Heart right ventricle (tissue), 16 donors: ENCODE results near the gene PDE7B. TPM values are rescaled to one million over a fixed set of nuclear protein-coding genes. Genes with fewer than 3 reads are reported as not detected.

Experiments
- ATAC-seq, 8 donors: fragments of 200-7000 bp; cut with Tn5 transposase; one replicate each; pipeline ENCODE4 v1.9.1; 2020; ENCODE audit warnings: mild to moderate bottlenecking in 8 of 8, moderate library complexity in 8 of 8, moderate number of reproducible peaks in 1 of 8
- DNase-seq, 2 donors: peaks; one replicate each; pipeline ENCODE4 v3.0.0-alpha.2; 2020
- H3K27ac ChIP-seq, 10 donors: fragments of 200-600 bp; sonication (generic) in 2 of 10; one replicate each; pipeline versions ENCODE4 v1.5.0 to v1.8.0; 2020 to 2022; ENCODE audit warnings: mild to moderate bottlenecking in 3 of 10
- H3K27me3 ChIP-seq, 7 donors: fragments of 200-600 bp; one replicate each; pipeline ENCODE4 v1.8.0; 2021 to 2022; ENCODE audit warnings: mild to moderate bottlenecking in 2 of 7
- H3K36me3 ChIP-seq, 9 donors: fragments of 200-600 bp; sonication (generic) in 1 of 9; one replicate each; pipeline versions ENCODE4 v1.5.0 to v1.8.0; 2020 to 2022; ENCODE audit warnings: mild to moderate bottlenecking in 2 of 9
- H3K4me1 ChIP-seq, 9 donors: fragments of 200-600 bp; sonication (generic) in 1 of 9; one replicate each; pipeline versions ENCODE4 v1.5.0 to v1.8.0; 2020 to 2022; ENCODE audit warnings: mild to moderate bottlenecking in 4 of 9
- H3K4me3 ChIP-seq, 10 donors: fragments of 200-600 bp; sonication (generic) in 2 of 10; one replicate each; pipeline versions ENCODE4 v1.5.0 to v1.8.0; 2020 to 2022; ENCODE audit warnings: mild to moderate bottlenecking in 7 of 10, moderate library complexity in 2 of 10
- H3K9me3 ChIP-seq, 11 donors: fragments of 200-600 bp in 10 of 11; sonication (generic) in 2 of 11; one replicate each; pipeline versions ENCODE4 v1.5.0 to v1.8.0; 2013 to 2022; ENCODE audit warnings: mild to moderate bottlenecking in 2 of 11, control low read depth in 1 of 11, moderate library complexity in 1 of 11
- WGBS, 2 donors: extraction: QIAGEN DNeasy Blood & Tissue Kit; methylation state at CpG; one replicate each; pipeline ENCODE4 v1.1.7; 2013; ENCODE audit warnings: inconsistent platforms in 1 of 2; 5-methylcytosine and 5-hydroxymethylcytosine counted together
- intact Hi-C, 10 donors: fragments of 100-400 bp; cut with DNase I; formaldehyde crosslinking; loops; one replicate each; pipeline versions ENCODE4 v1.11.1 to v1.14.2; 2022
- polyA plus RNA-seq, 2 donors: library from polyadenylated mRNA; stranded (reverse); fragments of 200-250 nt; gene quantifications; one replicate each; pipeline ENCODE4 v1.2.3, GENCODE V29; 2013
- total RNA-seq, 10 donors: library from RNA; stranded (reverse); fragmentation: NEBNext Ultra II Directional in 3 of 10; extraction: Animal tissue kit (Norgen Biotek cat#: 25700) in 3 of 10; gene quantifications; one replicate each; pipeline versions ENCODE4 v1.2.1 to v1.2.4, GENCODE V29; 2021 to 2023
- TF ChIP-seq, protein P1 (sequence below), 9 donors: fragments of 200-600 bp; sonication (generic) in 2 of 9; IDR thresholded peaks; one replicate each; pipeline versions ENCODE4 v1.5.0 to v1.8.0; 2021 to 2022; ENCODE audit warnings: antibody characterized with exemption in 9 of 9, mild to moderate bottlenecking in 5 of 9, moderate library complexity in 1 of 9
- donor health status: Arrhythmogenic right ventricular cardiomyopathy.
- donor health status: ischemic (EF 13 %, LVEDD 7.1; RV severe dilation, severe dysfunction).
- donor health status: healthy with polysubstance abuse.
- donor health status: DM: no; HTN: yes; CAD: no.
- donor health status: DM: no; HTN: no; CAD: no.
- donor health status: ischemic (EF 25% LVEDD 6.9; RV normal size, moderate dysfunction).
- donor health status: ischemic (EF 25% LVEDD 5.7; RV mildly dilated, moderate dysfunction).
- donor health status: healthy.
- donor health status: DM: yes; HTN: yes; CAD: no.
- donor health status: Ischemic cardiomyopathy.
- donor health status: ischemic (EF 35%, LVEDD 5.7; RV mildly dilated, moderate dysfunction).
- donor health status: nonischemic (EF 11% LVEDD 7.7; RV severe dilation, severe dysfunction).
- donor health status: DM: yes; HTN: yes; CAD: no.
- donor health status: PGD.
- donor health status: ischemic (EF 29% LVEDD 5.4; RV normal size, mild dysfunction).
- donor health status: nonischemic (EF 23%, LVEDD 6.1; RV moderate dilation, normal function).

PDE7B gene
- total and polyA plus RNA-seq, 12 donors = 3.7 to 19.6 (median 10.8) TPM

DNA sequence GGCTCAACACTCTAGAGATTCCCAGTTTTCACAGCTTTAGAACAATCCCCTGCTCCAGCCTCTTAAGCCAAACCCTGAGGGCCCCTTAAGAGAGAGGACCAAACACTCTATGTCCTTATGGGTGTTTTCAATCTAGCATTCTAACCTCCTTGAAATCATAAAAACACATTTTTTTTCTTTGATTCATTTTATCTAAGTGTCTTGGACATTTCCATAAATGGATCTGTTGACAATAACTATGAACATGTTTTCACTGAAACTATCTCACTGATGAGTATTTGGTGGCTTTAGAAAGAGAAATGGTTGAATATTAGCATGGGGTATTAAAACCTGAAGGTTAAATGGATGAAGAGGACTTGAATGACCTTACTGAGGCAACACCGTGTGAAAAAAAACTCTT, 27.6 kb upstream of the PDE7B start:
- Histone ChIP-seq H3K4me3 (no peak overlapping the region), H3K27ac (no peak overlapping the region), H3K9me3 (no peaks in the 10 kb centered on the region), H3K27me3 (peaks cover 0 to 25% (median 0%) of the 10 kb centered on the region in 7 donors), H3K36me3 (no peaks in the 10 kb centered on the region), H3K4me1 (peaks cover 0 to 2% (median 0%) of the 10 kb centered on the region in 9 donors)
- TF ChIP-seq, protein P1, sequence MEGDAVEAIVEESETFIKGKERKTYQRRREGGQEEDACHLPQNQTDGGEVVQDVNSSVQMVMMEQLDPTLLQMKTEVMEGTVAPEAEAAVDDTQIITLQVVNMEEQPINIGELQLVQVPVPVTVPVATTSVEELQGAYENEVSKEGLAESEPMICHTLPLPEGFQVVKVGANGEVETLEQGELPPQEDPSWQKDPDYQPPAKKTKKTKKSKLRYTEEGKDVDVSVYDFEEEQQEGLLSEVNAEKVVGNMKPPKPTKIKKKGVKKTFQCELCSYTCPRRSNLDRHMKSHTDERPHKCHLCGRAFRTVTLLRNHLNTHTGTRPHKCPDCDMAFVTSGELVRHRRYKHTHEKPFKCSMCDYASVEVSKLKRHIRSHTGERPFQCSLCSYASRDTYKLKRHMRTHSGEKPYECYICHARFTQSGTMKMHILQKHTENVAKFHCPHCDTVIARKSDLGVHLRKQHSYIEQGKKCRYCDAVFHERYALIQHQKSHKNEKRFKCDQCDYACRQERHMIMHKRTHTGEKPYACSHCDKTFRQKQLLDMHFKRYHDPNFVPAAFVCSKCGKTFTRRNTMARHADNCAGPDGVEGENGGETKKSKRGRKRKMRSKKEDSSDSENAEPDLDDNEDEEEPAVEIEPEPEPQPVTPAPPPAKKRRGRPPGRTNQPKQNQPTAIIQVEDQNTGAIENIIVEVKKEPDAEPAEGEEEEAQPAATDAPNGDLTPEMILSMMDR (IDR thresholded peaks at IDR 0.05) = no peak
- intact Hi-C loops = no loop called here
- ATAC-seq (no peak), DNase-seq (no peak)
- WGBS, 2 donors = 92 to 97% methylated on average over 1 of the region's 1 CpG

DNA sequence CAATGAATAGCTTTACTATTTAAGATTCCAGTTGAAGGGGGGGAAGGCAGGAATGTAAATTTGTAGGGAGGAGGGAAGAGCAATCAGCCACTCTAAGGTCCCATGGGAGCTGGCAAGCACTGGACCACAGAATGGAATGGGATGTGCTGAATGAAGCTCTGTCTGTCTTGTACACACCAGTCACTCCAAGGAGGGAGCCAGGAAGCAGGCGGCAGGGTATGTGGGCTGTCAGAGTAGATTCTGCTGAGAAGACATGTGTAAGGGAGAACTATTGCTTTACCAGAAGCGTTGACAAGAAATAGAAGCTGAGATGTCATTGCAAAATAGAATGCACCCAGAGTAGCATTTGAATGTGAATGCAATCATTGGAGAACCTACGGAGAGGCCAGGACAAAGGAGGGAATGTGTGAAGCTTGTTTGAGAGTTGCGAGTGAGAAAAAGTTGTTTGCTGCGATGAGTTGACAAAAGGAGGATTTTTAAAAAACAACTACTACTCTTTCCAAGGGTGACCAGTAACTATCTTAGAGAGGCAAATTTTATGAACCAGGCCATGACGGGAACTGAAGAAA, 25.2 kb upstream of the PDE7B start:
- TF ChIP-seq, protein P1 (IDR thresholded peaks at IDR 0.05) = no peak
- Histone ChIP-seq H3K27ac (no peak overlapping the region), H3K4me1 (no peaks in the 10 kb centered on the region), H3K27me3 (peaks cover 0 to 12% (median 0%) of the 10 kb centered on the region in 7 donors), H3K4me3 (no peak overlapping the region), H3K9me3 (no peaks in the 10 kb centered on the region), H3K36me3 (no peaks in the 10 kb centered on the region)
- intact Hi-C loops = loop anchor here in 1 of 10 donors (2.0 kb wide), 1 partner anchor 40 kb away; no protein-coding TSS in a partner anchor
- 87 to 91% methylated on average over 6 of the region's 6 CpGs for WGBS, 2 donors
- ATAC-seq (no peak), DNase-seq (no peak)

- no peak for DNase-seq
- Histone ChIP-seq H3K4me3 (no peak overlapping the region), H3K4me1 (no peaks in the 10 kb centered on the region), H3K27me3 (peaks cover 0 to 6% (median 0%) of the 10 kb centered on the region in 7 donors), H3K36me3 (no peaks in the 10 kb centered on the region), H3K27ac (no peak overlapping the region), H3K9me3 (no peaks in the 10 kb centered on the region)
- TF ChIP-seq, protein P1 (IDR thresholded peaks at IDR 0.05) = no peak
- no peak for ATAC-seq
- intact Hi-C loops = no loop called here
Measured at GRCh38 chr6:135828021-135828420, 23.5 kb upstream of the PDE7B start.

DNA sequence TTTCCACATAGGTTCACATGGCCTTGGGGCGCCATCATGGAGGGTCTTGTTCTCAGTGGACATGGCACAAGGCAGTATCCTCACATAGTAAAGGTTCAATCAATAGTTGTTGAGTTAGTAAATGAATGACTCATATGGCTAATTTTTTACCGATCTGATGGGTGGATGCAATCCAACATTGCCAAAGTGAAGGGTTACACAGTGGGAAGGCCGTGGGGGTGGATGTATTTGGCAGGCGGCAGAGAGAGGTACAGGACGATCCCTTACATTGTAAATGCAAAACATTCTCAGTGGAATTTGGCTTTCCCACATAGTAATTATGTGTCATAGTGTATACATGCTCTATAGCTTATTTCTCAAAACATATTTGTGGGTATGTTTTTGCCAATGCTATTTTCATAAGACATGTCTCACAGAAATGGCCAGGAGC, 21.0 kb upstream of the PDE7B start:
- ATAC-seq (no peak), DNase-seq (no peak)
- no peaks in the 10 kb centered on the region for H3K9me3 ChIP-seq
- intact Hi-C loops = no loop called here
- H3K4me3 ChIP-seq = no peak overlapping the region
- no peaks in the 10 kb centered on the region for H3K4me1 ChIP-seq
- peaks cover 0 to 5% (median 0%) of the 10 kb centered on the region in 7 donors for H3K27me3 ChIP-seq
- TF ChIP-seq, protein P1 (IDR thresholded peaks at IDR 0.05) = no peak
- 95 to 97% methylated on average over 5 of the region's 5 CpGs for WGBS, 2 donors
- no peaks in the 10 kb centered on the region for H3K36me3 ChIP-seq
- no peak overlapping the region for H3K27ac ChIP-seq
